Measurements from ENCODE around the gene SMC5.
"Not testable (repeated sequence)": the region's sequence is repeated elsewhere in the genome, so short reads cannot be mapped to it uniquely, and the experiment has no call there.

Gene SMC5

DNA sequence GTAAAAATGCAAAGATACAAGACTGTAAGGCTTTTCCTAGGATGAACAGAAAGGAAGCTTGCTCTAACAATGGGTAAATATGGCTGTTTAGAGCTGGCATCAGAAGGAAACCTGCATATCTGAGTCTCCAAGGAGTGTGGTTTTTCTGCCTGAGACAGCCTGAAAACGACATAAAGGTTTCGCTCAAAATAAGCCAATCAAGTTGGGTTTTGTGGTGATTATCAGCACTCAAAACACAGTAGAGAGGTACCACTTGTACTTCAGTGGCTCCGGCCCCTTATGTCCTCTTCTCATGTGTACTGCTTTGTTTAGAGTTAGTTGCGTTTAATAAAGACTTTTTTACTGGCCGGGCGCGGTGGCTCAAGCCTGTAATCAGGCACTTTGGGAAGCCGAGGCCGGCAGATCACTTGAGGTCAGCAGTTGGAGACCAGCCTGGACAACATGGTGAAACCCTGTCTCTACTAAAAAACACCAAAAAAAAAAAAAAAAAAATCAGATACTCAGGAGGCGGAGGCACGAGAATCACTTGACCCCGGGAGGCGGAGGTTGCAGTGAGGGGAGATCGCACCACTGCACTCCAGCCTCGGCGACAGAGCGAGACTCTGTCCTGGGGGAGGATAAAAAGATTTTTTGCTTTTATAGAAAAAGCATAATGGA lies 116.3 kb downstream of the SMC5 start:
- no peak for DNase-seq

DNA sequence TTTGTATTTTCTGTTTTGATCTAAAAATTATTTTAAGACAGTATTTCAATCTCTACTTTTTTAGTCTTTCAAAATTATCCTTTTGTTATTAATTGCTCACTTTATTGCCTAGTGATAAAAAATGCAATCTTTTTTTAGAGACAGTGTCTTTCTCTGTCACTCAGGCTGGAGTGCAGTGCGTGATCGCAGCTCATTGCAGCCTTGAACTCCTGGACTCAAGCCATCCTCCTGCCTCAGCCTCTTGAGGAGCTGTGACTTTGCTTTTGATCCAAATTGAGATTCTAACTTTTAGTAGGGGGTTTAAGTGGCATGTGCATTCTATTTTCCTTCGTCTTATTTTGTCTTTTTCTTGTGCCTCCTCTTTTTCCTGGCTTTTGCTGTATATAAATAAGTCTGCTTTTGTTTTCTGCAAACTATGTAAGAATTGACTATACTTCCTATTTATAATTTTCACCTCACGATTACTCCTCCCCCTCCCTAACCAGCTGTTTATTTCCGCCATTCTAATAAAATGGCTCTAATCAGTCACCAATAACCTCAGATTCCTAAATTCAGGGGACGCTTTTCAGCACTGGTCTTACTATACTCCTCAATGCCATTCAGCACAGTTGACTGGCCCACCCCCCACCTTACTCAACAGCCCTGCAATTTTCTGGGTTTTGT lies 123.4 kb downstream of the SMC5 start:
- DNase-seq: no peak

DNA sequence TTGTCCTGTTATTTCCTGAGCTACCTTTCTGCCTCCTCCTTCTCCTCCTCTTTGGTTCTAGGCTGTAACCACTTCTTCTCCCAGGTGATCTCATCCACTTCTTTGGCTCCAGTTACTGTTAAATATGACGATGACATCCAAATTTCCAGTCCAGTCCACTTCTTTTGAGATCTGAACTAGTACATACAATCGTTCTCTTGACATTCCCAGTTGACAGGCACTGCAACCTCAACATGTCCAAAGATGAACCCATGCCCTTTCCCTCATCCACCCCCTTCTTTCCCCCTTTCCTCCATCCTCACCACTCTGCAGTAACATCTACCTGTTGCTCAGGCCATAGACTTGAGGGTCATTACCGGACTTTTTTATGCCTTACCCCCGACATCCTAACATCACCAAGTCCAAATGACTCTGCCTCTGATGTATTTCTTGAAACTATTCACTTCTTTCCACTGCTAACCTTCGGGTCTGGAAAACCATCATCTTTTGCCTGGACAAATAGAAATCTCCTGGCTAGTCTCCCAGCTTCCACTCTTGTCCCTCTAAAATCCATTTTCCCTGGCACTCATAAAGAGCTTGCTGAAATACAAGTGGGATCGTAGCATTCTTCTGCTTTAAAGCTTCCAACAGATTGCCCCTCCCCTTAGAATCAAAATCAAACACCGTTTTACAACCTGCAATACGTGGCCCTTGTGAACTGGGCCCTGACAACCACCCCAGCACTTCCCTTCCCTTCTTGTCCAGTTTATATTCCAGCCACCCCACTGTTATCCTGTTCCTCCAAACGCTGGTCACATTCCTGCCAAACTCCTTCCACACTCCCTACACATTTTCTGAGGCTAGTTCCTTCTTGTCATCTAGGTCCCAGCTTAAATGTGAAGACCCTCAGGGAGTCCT lies 124.2 kb downstream of the SMC5 start:
- DNase-seq: no peak

DNA sequence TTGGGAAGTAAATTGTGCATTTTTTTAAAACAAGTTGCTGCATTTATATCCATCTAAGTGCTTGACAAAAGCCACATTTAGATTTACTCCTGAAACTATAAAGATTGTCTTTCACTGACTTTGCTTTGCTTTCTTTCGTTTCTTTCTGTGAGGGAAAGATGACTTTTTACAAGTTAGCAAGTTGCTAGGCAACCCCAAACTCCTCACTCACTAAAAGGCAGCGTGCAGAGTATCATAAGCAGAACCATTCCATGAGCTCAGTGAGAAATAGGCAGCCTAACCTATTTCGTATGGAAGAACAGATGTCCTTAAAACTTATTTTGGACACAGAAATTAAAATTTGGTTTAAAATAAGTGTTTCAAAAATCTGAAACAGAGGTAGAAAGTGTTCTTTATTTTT lies 126.6 kb downstream of the SMC5 start:
- DNase-seq: no peak

DNA sequence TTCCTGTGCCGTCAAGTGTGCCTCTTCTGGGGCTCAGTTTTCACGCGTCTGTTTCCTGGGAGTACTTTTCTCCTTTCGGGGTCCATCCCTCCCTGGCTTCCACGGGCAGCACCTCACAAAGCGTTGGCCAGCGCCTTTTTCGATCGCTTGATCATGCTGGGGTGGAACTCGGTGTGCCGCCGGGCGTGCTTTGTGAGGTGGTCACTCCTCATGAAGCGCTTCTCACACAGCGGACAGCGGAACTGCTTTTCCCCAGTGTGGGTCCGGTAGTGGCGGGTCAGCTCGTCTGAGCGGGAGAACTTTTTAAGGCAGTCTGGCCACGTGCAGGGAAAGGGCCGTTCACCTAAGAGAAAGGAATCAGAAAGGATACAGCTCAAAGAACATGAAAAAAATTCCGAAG lies 128.9 kb downstream of the SMC5 start:
- DNase-seq: no peak

DNA sequence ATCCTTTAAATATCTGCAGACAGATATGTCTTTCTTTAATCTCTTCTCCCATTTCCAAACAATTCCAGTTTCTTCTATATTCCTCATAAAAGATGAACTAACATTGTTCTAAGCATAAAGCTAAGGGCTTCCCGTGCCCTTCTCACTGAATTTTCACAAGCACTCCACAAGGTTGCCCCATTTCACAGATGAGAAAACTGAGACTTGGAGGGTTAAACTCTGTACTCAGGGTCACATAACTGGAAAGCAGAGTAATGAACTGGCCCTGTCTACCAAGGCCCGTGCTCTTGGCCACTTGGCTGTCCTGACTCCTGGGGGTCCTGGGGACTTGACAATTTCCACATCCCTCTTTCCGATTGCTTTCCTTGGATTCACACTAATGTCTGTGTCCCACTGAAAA lies 130.4 kb downstream of the SMC5 start:
- no peak for DNase-seq

DNA sequence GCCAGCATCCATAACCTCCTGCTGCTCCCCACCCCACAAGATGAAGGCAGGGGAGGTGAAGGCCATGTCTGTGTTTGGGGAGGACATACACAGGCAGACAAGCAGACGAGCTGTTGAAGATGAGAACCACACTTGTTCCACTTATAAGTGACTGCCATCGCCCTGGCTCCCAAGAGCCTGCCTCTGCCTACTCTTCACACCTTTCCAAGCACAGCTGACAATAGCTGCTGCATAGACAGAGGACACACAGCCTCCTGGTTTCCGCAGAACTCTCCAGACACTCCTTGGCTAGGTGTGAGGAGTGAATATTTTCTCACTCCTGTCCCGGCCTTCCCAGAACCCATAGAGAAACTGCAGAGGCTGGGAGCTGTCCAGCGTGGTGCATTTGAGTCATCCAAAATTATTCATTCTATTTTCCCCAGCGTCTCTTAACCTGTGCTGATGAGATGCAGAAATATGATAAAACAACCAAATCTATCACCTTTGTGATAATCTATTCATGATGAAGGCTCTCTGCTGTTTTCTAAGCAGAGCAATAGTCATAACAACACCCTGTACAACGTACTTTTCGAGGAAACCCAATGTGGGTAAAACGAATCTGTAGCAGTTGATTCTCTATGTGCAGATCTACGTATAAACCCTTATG lies 131.0 kb downstream of the SMC5 start:
- no peak for DNase-seq

DNA sequence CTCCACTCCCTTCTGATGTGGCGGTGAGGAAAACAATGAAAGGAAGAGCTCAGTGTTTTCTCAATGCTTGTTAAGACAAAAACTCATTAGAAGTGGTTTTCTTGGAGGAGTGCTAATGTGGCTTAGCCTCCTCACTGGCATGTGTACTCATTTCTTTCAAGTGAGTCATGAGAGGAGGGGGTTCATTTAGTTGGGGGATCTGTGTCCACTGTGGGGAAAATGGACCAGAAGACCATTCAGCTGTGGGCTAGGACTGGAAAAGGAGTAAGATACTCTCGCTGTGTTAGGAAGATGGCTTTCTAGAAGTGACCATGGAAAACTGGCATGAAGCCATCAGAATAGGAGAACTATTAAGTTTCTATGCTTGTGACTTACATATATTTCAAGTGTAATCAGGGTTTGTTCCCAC lies 132.2 kb downstream of the SMC5 start:
- DNase-seq: no peak

DNA sequence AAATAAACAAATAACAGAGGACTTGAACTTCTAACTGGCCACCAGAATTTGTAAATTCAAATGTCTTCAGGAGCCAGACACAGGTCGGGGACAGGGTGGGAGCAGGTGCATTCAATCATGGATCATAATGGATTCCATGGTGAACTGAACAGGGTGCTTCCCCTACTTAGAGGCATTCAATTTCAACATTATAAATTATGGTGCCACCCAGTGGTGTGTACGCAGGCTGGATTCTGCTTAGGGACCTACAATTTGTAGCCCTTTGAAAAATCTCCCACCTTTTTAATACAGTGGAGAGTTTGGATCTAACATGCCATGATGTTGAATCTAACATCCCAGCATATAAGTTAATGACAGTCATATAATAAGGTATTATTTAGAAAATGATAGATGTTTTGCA lies 133.4 kb downstream of the SMC5 start:
- no peak for DNase-seq

DNA sequence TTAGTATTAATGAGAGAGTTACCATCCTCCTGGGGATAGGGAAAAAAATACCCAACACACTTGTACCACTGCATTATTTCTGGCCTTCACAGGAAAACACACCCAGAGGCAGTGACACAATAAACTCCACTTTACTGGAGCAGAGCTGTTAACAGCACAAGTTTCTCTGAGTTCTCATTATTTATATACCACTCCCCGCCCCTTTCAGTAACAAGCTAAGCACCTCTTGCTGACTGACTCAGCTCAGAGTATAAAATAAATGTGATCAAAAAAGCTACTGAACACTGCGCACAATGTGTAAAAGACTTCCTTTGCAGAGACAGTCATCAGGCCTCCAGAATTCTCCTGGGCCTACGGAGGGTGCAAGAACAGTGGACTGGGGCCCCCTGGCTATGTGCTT lies 134.1 kb downstream of the SMC5 start:
- DNase-seq: no peak

DNA sequence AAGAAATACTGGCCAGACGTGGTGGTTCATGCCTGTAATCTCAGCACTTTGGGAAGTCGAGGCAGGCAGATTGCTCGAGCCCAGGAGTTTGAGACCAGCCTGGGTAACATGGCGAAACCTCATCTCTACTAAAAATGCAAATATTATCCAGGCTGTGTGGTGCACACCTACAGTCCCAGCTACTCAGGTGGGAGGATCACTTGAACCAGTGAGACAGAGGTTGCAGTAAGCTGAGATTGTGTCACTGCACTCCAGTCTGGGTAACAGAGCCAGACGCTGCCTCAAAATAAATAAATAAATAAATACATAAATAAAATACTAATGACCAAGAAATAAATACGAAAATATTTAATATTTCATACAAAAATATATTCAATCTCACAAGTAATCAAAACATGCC lies 136.9 kb downstream of the SMC5 start:
- no peak for DNase-seq

DNA sequence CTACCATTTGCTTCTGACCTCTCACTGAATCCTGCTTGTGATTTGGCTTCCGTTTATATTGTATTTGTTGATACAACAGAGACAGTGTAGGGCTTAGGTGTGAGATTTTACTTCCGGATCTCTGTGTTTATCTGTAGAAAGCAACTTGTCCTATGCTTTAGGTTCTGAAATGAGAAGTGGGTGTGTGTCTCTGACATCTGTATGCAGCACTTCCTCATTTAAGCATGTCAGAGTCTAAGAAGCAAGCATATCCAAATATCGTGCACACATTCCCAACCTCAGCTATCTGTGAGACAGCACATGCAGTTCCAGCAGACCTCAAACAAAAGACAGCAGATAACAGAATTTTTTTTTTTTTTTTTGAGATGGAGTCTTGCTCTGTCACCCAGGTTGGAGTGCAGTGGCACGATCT lies 139.4 kb downstream of the SMC5 start:
- no peak for DNase-seq

DNA sequence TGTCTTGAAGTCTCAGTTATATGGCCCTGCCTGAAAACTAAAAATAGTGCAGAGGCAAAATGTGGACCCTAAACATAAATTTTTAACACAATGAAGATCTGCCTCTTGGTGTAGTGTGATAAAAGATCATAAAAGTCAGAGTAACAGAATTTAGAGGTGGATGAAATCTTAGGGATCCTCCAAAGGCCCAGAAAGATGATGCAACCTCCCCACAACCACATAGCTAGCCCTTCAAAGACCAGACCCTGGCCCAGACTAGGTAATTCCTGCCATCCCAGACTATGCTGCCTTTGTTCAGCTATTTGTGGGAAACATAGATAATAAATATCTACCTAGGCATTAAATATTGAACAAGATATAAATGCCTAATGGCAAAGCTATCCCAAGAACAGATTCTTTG lies 140.4 kb downstream of the SMC5 start:
- no peak for DNase-seq

DNA sequence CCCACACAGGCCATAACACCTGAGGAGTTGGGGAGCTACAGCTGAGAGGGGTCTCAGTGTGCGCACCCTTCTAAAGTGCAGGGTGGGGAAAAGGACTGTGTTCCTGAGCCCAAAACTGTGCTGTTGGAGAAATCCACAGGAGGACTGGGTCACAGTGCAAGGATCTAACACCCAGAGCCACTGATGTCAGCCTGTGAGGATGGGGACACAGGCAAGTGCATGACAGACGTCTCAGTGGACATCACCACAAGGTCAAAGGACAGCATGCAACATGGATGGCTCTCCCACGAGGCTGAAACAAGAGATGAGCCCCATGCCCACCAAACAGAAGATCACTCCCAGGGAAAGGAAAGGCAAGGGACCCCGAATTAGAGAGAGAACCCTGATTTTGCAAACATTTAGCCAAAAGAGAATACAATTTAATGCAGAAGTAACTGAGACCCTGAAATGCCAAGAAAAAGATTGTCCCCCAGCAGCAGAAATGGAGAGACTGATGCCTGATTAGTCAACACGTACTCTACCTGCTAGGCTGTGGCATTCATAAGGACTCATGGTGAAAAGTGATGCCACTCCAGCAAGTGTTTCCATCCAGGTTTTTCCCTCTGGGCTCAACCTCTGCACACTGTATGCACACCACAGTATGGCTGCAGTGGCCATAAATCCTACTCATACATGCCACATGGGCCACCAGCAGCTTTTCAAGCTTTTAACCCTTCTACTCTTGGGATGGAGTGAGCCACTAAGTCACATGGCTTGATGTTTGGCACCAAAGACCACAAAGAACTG lies 141.5 kb downstream of the SMC5 start:
- no peak for DNase-seq

DNA sequence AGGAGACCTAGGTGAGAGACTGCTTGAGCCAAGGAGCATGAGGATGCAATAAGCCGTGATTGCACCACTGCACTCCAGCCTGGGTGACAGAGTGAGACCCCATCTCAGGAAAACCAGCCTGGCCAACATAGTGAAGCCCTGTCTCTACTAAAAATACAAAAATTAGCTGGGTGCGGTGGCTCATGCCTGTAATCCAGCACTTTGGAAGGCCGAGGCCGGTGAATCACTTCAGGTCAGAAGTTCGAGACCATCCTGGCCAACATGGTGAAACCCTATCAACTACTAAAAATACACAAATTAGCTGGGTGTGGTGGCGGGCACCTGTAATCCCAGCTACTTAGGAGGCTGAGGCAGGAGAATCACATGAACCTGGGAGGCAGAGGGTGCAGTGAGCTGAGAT lies 142.5 kb downstream of the SMC5 start:
- not testable (repeated sequence) for DNase-seq

DNA sequence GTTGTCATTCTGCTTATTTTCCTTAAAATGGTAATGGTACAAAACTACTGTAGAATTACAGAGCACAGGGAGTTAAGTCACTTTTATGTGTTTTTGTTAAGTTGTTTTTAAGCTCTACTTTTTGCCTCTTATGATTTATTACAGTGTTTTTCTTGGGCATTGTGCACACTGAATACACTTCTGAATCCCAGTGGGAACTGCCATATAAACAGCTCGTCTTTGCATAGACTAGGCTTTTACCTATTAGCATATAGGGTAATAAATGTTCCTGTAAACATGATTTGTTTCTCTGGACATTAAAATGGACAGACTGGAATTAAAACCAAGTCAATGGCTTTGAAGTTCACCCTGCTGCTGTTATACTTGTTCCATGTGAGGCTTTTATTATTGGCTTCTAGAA lies 143.4 kb downstream of the SMC5 start:
- no peak for DNase-seq

DNA sequence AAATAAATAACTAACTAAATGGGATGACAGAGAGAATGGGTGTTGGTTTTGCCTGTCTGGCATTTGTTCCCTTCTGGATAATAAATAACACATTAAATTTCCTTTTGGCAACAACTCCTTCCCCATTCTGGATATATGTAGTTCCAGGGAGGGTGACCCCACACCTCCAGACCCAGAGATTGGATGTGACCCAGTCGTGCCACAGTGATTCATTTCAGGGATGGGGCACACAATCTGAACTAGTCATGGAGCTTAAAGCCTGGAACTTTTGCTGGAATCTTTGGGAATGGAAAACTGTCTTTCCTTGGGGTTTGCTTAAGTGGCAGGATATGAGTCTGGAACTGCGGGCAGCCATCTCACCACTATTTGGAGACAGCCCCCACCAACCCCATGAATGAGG lies 144.4 kb downstream of the SMC5 start:
- no peak for DNase-seq

DNA sequence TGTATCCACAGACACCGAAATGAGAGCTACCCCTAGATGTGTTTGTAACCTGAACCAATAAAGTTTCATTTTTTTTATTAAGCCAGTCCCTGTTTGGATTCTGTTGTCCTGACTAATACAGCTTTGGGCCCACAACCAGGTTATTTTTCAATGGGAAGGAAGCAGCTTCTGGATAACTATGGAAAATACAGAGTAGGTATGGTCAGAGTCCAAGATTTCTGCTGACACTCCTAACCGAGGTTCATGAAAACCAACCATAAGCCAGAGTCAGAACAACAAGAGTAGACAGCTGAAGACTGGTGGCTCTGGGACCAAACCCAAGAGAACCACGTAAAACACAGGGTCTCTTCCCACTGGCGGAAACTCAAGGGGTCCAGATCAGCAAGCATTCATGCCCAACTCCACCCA lies 144.8 kb downstream of the SMC5 start:
- DNase-seq: no peak

DNA sequence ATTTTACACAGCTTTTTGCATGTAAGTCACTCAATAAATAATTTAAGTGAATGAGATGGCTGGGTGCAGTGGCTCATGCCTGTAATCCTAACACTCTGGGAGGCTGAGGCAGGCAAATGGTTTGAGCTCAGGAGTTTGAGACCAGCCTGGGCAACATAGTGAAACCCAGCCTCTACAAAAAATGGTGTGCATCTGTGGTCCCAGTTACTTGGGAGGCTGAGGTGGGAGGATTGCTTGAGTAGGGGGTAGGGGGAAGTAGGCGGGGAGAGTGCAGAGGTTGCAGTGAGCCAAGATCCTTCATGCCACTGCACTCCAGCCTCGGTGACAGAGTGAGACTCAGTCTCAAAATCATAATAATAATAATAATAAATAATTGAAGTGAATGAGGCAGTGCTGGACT lies 145.5 kb downstream of the SMC5 start:
- no peak for DNase-seq

Data from NCI-H1436 treated with DMSO at 0.1 percent for 48 hours (cell line).